Measurements from ENCODE around the gene IGF2BP3.
A peak's percentile ranks its signal among the peaks of the same experiment; 100 is the strongest.
"Not testable (repeated sequence)": the region's sequence is repeated elsewhere in the genome, so short reads cannot be mapped to it uniquely, and the experiment has no call there.

Gene IGF2BP3

GRCh38 chr7:23345601-23346000, 124.7 kb downstream of the IGF2BP3 start:
- no peak for FAIRE-seq

GRCh38 chr7:23343806-23344475, 126.3 kb downstream of the IGF2BP3 start:
- FAIRE-seq (no peak), DNase-seq (ENCODE audit: insufficient read length, low spot score) (no peak)

More at GRCh38 chr7:23345601-23346000, 124.7 kb downstream of the IGF2BP3 start:
- no peak for DNase-seq (ENCODE audit: insufficient read length, low spot score)

GRCh38 chr7:23343102-23343501, 127.2 kb downstream of the IGF2BP3 start:
- DNase-seq (ENCODE audit: insufficient read length, low spot score) (no peak), FAIRE-seq (no peak)

- DNase-seq (ENCODE audit: insufficient read length, low spot score) (no peak), FAIRE-seq (no peak)
Measured at GRCh38 chr7:23341846-23342598, 128.3 kb downstream of the IGF2BP3 start.

- FAIRE-seq (no peak), DNase-seq (ENCODE audit: insufficient read length, low spot score) (no peak)
Measured at GRCh38 chr7:23338863-23339262, 131.4 kb downstream of the IGF2BP3 start.

GRCh38 chr7:23338439-23338838, 131.9 kb downstream of the IGF2BP3 start:
- no peak for DNase-seq (ENCODE audit: insufficient read length, low spot score)
- no peak for FAIRE-seq

- FAIRE-seq: no peak
Measured at GRCh38 chr7:23337374-23337773, 132.9 kb downstream of the IGF2BP3 start.

GRCh38 chr7:23336799-23337283, 133.4 kb downstream of the IGF2BP3 start:
- DNase-seq (ENCODE audit: insufficient read length, low spot score) (no peak), FAIRE-seq (no peak)

More at GRCh38 chr7:23337374-23337773, 132.9 kb downstream of the IGF2BP3 start:
- no peak for DNase-seq (ENCODE audit: insufficient read length, low spot score)

GRCh38 chr7:23336086-23336485, 134.2 kb downstream of the IGF2BP3 start:
- DNase-seq (ENCODE audit: insufficient read length, low spot score) (no peak), FAIRE-seq (no peak)

GRCh38 chr7:23335621-23336020, 134.7 kb downstream of the IGF2BP3 start:
- FAIRE-seq (no peak), DNase-seq (ENCODE audit: insufficient read length, low spot score) (no peak)

GRCh38 chr7:23335136-23335535, 135.2 kb downstream of the IGF2BP3 start:
- no peak for FAIRE-seq
- no peak for DNase-seq (ENCODE audit: insufficient read length, low spot score)

- peak; percentile 87 for FAIRE-seq
- DNase-seq (ENCODE audit: insufficient read length, low spot score): peak; percentile 84
Measured at GRCh38 chr7:23334482-23335056, 135.7 kb downstream of the IGF2BP3 start.

GRCh38 chr7:23333671-23334246, 136.5 kb downstream of the IGF2BP3 start:
- DNase-seq (ENCODE audit: insufficient read length, low spot score): peak; percentile 68
- FAIRE-seq: no peak

GRCh38 chr7:23332910-23333612, 137.2 kb downstream of the IGF2BP3 start:
- DNase-seq (ENCODE audit: insufficient read length, low spot score): no peak
- peak; percentile 49 for FAIRE-seq

GRCh38 chr7:23332193-23332592, 138.1 kb downstream of the IGF2BP3 start:
- no peak for FAIRE-seq
- DNase-seq (ENCODE audit: insufficient read length, low spot score): no peak

GRCh38 chr7:23331132-23331531, 139.2 kb downstream of the IGF2BP3 start:
- DNase-seq (ENCODE audit: insufficient read length, low spot score) (no peak), FAIRE-seq (no peak)

GRCh38 chr7:23315366-23315765, 154.9 kb downstream of the IGF2BP3 start:
- no peak for FAIRE-seq
- no peak for DNase-seq (ENCODE audit: insufficient read length, low spot score)

GRCh38 chr7:23312141-23312540, 158.2 kb downstream of the IGF2BP3 start:
- not testable (repeated sequence) for DNase-seq (ENCODE audit: insufficient read length, low spot score); FAIRE-seq

- FAIRE-seq (no peak), DNase-seq (ENCODE audit: insufficient read length, low spot score) (no peak)
Measured at GRCh38 chr7:23308754-23309153, 161.5 kb downstream of the IGF2BP3 start.

- FAIRE-seq (no peak), DNase-seq (ENCODE audit: insufficient read length, low spot score) (no peak)
Measured at GRCh38 chr7:23306936-23307521, 163.3 kb downstream of the IGF2BP3 start.

All from HTR-8/SVneo (cell line).